Measurements from ENCODE around the gene LIN37.

Gene LIN37

DNA sequence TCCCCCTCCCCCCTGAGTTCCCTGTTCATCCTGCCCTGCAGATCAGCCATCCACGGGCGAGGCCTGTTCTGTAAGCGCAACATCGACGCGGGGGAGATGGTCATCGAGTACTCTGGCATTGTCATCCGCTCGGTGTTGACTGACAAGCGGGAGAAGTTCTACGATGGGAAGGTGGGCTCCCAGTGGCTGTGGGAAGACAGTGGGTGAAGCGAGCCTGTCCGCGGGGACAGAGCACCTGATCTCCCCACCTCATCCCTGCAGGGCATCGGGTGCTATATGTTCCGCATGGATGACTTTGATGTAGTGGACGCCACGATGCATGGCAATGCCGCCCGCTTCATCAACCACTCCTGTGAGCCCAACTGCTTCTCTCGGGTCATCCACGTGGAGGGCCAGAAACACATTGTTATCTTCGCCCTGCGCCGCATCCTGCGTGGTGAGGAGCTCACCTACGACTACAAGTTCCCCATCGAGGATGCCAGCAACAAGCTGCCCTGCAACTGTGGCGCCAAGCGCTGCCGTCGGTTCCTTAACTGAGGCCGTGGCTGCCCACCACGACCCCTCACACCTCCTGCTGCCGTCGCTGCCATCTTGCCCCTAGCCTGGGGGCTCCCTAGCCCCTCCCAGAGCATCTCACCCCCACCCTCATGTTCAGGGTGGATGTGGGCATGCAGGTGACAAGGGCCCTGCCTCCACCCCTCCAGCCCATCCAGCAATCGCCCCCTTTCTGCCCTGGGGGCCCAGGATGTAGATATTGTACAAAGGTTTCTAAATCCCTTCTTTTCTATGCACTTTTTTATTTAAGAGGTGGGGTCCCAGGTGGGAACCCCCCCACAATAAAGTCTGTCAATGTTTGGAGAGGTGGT, 10.1 kb upstream of the LIN37 start:
- DNase-seq, result no peak

- DNase-seq, result no peak
Measured at GRCh38 chr19:35738887-35739229, 9.5 kb upstream of the LIN37 start.

DNA sequence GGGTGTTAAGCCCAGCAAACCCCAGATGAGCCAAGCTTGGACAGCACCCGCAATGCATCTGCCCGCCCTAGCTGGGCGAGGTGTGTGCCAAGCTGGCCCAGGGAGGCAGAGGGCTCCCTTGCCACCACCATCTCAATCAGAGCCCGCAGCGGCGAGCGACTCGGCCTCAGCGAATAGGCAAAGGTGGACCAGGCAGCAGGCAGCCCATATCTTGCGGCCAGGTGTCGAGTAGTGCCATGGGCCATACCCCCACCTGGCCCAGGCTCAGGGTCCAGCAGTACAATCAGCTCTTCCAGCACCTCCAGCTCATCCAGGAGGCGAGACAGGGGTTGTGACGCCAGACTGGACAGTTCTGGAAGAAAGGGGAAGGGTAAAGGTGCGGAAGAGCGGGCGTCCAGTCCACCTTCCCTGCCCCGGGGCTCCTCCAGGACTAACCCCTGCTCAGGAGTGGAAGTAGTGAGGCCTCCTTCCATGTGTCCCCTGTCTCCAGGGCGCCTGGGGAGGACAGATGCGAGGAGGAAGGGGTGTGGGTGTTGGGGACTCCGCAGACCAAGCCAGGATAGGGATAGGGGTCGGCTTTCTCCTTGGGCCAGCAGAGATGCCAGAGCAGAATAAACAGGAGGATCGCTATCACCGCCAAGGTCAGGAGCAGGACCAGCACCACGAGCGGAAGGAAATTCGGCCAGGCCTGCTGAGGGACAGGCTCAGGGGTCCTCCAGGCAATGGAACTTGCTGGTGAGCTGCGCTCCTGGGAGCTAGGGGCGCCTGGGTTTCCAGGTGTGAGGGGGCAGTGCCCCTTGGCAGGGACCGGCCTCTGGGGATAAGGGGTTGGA, 8.9 kb upstream of the LIN37 start:
- DNase-seq, result no peak

GRCh38 chr19:35740108-35740422, 8.3 kb upstream of the LIN37 start:
- DNase-seq, result no peak

- DNase-seq, result peak; percentile 100
Measured at GRCh38 chr19:35740423-35741202, 7.8 kb upstream of the LIN37 start.

GRCh38 chr19:35741203-35741515, 7.2 kb upstream of the LIN37 start:
- no peak for DNase-seq

GRCh38 chr19:35742121-35742724, 6.2 kb upstream of the LIN37 start, which contains the start of gene IGFLR1:
TSS of gene IGFLR1 (minus strand) at chr19:35742452. CDS start at chr19:35741180, 1,272 bp downstream.
- peak; percentile 86 for DNase-seq

- DNase-seq, result no peak
Measured at GRCh38 chr19:35743640-35744429, 4.5 kb upstream of the LIN37 start.

DNA sequence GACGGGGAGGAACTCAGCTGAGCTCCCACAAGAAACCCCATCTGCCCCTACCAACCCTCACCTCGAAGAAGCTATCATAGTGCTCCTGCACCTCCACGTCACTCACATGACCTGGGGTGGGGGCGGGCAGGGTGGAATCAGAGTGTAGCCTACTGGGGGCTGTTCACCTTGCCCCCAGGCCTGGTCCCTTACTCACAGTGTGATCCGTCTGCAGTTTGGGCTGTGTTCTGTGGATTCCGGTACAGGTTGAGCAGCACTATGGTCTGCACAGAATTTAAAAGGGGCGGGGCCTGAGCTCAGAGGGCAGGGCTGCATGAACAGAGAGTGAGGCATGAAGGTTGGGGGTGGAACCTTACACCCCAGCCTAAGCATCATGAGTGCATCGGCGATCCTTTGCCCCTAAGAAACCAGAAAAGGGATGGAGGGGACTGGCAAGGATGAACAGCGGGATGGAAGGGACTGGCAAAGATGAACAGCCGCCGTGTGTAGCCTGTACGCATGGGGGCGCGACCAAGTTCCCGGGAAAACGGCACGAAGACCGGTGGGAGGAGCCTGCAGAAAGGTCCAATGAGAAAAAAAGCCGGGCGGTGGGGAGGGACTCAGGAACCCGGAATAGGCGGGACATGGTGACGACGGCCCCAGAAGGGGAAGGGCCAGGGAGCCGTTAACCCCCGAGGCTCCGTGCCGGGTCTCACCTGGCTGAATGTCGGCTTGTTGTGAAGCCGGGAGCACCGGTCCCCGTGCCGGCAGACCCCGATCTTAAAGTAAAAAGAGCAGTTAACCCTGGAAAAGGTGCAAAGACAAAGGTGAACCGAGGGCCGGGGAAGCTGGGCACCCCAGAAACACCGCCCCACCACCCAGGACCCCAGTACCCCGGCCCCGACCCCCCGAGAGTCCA, 3.7 kb upstream of the LIN37 start:
- DNase-seq, result peak; percentile 99

DNA sequence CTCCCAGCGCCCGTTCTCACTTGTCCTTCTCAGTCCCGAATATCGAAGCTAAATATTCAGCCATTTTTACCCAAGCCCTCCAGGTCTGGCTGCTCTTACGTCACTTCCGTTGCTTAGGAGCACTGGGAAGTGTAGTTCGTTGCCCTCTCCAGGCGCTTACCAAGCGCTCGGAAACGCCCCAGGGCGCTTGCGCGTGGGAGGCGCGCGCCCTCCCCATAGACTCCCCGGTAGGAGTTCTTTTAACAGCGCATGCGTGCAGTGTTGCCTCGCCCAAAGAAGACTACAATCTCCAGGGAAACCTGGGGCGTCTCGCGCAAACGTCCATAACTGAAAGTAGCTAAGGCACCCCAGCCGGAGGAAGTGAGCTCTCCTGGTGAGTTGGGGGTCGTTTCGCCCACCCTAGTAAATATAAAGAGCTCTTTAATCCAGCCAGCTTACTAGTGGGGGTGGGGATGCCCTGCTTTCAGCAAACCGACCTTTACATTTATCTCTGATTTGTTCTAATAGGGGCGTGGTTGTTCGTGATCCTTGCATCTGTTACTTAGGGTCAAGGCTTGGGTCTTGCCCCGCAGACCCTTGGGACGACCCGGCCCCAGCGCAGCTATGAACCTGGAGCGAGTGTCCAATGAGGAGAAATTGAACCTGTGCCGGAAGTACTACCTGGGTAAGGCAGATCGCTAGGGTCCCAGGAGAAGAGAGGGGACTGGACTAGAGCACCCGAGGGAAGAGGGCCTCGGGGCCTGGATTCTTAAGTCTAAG, 2.9 kb upstream of the LIN37 start, which contains the start of the genes PSENEN and U2AF1L4:
Gene PSENEN, plus strand, starts transcription at position 324 of the 759 bp plus-strand sequence. Its CDS starts 280 bp downstream, at position 604.
Gene U2AF1L4, minus strand, starts transcription at position 91 of the 759 bp plus-strand sequence. Its CDS starts 27 bp downstream, at position 64.
- DNase-seq, result peak; percentile 100

- no peak for DNase-seq
Measured at GRCh38 chr19:35746087-35746462, 2.3 kb upstream of the LIN37 start.

- DNase-seq, result no peak
Measured at GRCh38 chr19:35746531-35746930, 1.8 kb upstream of the LIN37 start.

- no peak for DNase-seq
Measured at GRCh38 chr19:35750167-35750566, 1.8 kb downstream of the LIN37 start.

DNA sequence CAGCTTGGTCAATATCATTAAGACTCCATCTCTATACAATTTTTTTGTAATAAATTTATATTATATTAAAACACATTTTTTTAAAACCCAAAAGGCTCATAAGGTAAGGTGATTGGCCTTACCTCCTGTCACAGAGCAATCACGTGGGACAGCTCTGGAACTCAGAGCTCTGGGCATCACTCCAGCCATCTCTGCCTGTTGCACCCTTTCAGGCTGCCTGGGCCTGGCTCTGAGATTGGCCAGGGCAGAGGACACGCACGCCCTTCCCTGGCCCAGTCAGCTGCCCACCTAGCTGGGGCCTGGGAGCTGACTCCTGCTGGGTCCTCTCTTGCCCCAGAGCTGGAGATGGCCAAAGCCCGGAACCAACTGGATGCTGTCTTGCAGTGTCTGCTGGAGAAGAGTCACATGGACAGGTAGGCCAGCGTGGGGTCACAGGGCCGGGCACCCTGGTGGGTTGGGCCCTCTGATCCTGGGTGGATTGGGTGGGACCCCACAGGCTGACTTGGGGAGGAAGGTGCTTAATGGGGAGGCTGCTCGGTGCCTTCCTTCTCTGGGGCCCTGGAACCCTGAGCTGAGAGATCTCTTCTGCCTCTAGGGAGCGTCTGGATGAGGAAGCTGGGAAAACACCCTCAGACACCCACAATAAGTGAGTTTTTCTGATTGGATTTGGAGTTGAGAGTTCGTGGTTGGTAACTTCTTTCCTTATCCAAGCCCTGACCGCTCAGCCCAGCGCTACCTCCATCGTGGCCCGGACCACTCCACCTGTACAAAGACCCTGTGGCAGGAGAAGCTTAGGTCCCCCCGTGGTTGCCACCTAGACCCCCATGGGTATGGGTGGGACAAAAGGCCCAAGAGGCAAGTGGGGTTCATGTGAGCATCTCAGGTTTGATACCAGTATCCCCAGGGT, 3.7 kb downstream of the LIN37 start:
- DNase-seq, result no peak

DNA sequence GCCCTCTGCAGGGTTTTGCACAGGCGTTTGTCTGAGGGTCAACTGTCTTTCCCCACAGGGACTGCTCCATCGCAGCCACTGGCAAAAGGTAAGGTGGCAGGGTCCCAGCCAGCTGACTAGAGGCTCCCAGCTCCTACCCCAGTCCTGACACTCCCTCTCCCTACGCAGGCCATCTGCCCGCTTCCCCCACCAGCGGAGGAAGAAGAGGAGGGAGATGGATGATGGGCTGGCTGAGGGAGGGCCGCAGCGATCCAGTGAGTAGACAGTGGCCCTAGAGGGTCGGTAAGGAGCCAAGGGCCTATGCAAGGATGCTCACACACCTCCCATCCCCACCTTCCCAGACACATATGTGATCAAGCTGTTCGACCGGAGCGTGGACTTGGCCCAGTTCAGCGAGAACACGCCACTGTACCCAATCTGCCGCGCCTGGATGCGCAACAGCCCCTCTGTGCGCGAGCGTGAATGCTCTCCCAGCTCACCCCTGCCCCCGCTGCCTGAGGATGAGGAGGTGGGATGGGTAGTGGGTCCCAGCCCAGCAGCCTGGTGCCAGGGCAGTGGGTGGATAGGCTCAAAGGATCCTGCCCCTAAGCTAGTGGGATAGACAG, 4.5 kb downstream of the LIN37 start:
- no peak for DNase-seq

GRCh38 chr19:35753634-35754369, 5.4 kb downstream of the LIN37 start:
- no peak for DNase-seq

DNA sequence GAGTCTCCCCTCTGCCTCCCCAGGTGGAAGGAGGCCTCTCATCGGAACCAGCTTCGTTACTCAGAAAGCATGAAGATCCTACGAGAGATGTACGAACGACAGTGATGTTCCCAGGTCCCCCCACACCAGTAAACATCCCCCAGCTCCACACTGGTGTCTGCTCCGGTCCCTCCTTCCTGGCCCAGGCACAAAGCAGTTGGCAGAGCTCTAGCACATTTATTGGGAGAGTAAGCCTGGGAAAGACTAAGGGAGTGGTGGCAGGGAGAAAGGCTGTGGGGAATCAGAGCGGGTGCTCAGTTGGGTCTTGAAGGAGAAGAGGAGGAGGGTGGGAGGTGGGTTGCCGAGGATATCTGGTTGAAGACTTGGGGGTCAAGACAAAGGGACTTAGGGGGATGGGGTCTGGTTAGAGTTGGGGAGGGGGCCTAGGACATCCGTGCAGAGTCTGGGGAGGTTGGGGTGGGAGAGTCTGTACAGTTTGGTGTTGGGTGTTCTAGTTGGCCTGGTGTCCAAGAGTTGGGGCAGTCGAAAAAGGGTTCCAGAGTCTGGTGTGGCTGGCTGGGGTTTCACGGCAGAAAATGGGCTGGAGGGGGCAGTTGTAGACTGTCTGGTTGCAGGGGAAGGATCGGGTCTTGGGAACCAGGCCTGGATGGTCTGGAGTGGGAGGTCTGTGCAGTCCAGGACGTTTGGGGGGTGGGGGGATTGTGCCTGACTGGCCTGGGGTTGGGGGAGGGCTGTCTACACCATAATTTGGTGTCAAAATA, 6.2 kb downstream of the LIN37 start:
- DNase-seq, result no peak
